ENCODE measurements around the gene RPRML.
"Not testable (repeated sequence)": the region's sequence is repeated elsewhere in the genome, so short reads cannot be mapped to it uniquely, and the experiment has no call there.

RPRML gene

DNA sequence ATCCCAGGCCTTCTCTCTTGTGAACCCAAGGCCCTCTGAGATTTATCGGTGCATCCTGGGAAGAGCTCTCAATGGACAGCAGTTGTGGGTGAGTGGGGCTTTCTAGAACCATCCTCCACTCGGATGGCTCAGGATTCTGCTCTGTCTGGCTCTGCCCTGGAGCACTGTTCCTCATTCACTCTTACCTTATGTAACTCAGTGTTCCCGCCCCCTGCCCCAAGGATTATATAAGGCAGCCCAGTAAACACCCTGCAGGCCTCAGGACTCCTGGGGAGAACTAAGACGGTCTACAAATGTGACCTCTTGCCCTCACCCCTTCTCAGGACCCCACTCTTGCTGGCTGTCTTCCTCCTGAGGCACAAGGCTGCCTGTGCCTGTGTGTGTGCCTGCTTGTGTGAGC, 3.8 kb downstream of the RPRML start:
- no peak for DNase-seq

- DNase-seq, result no peak
Measured at GRCh38 chr17:46974086-46974485, 5.0 kb downstream of the RPRML start.

GRCh38 chr17:46972346-46972745, 6.7 kb downstream of the RPRML start:
- no peak for DNase-seq

GRCh38 chr17:46971647-46972300, 7.3 kb downstream of the RPRML start:
- no peak for DNase-seq

DNA sequence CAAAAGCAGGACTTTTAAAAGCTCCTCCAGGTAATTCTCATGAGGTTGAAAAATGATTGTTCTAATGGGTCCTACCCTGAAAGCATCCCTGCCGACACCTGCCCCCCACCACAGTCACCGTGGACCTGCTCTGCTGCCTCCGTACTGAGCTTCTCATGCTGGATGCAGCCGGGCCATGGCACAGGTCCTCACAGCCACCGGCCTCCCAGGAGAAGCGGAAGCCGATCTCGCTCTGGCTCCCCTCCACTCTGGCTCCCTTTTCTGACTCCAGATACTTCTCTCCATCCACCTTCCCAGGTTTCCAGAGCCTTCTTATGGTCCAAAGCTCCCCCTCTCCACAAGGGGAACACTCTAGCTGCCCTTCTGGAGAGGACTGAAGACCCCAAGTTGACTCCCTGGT, 10.2 kb downstream of the RPRML start:
- no peak for DNase-seq

DNA sequence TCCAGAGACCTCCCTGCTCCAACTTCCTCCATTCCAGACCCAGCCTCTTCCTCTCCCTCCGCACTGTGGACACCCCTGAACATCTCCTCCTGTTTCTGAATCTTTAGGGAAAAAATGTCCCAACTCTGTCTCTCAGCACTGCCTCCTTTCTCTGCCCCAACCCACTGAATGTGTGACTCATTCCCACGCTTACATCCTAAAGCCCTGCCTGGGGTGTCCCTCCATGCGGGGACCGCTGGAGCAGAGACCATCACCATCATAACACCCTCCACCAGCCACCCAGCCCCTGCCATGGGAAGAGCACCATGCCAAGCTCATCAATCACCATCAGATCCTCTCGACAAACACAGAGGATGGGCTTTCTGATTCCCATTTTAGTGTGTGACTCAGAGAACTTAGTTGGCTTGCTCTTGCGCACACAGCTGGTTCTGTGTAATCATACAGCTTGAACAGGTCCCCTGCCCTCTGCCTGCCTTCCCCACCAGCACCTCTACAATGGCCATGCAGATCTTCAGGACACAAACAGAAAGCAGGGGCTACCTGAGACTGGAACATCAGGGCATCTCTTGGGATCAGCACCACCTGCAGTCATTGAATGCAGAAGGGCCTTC, 10.7 kb downstream of the RPRML start:
- no peak for DNase-seq

GRCh38 chr17:46964315-46965265, 14.5 kb downstream of the RPRML start:
- no peak for DNase-seq

GRCh38 chr17:46963571-46963970, 15.5 kb downstream of the RPRML start:
- no peak for DNase-seq

DNA sequence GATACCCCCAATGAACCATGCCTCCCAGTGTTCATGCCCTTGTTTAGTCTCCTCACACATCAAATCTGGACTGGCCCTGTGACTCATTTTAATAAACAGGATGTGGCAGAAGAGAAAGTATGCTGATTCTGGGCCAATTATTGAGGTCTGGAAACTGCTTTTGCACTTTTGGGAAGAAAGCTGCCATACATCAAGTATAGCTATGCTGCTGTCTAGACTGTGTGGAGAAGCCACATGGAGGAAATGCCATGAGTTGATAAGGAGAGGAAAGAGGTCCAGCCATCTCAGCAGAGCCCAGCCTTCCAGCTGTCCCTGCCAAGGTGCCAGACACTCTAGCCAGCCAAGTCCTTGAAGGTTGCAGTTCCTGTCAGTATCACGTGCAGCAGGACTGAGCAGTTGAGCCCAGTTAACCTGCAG, 16.7 kb downstream of the RPRML start:
- no peak for DNase-seq

DNA sequence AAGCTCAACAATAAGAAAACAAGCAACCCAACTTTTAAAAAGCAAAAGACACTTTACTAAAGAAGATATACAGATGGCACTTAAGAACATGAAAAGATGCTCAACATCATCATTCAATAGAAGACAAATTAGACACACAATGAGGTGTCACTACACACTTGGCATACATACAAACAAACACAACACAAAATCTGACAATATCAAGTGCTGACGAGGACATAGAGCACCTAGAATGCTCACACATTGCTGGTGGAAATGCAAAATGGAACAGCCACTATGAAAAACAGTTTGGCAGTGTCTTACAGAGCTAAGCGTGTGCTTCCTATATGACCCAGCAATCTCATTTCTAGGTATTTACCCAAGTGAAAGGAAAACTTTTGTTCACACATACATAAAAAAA, 18.9 kb downstream of the RPRML start:
- no peak for DNase-seq

GRCh38 chr17:46958041-46958591, 20.9 kb downstream of the RPRML start:
- no peak for DNase-seq

- DNase-seq, result not testable (repeated sequence)
Measured at GRCh38 chr17:46953191-46953590, 25.9 kb downstream of the RPRML start.

DNA sequence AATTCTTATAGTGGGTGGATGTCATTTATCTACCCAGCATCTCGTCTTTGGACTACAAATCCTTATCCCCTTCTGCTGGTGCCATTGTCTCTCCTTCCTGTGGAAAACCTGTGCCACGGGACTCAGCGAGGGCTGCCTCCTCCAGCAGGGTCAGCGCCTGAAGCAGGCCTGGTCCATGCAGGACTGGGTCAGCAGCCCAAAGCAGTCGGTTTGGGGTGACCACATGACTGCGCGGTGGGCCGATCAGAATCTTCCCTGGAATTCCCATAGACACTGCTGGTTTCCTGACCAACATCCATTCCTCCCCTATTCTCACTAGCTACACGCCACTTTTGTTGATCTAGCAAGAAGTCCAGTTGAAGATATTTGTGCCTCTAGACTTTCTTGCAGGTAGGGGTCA, 26.9 kb downstream of the RPRML start:
- no peak for DNase-seq

- DNase-seq, result no peak
Measured at GRCh38 chr17:46951706-46952105, 27.3 kb downstream of the RPRML start.

- DNase-seq, result no peak
Measured at GRCh38 chr17:46950997-46951621, 27.9 kb downstream of the RPRML start.

DNA sequence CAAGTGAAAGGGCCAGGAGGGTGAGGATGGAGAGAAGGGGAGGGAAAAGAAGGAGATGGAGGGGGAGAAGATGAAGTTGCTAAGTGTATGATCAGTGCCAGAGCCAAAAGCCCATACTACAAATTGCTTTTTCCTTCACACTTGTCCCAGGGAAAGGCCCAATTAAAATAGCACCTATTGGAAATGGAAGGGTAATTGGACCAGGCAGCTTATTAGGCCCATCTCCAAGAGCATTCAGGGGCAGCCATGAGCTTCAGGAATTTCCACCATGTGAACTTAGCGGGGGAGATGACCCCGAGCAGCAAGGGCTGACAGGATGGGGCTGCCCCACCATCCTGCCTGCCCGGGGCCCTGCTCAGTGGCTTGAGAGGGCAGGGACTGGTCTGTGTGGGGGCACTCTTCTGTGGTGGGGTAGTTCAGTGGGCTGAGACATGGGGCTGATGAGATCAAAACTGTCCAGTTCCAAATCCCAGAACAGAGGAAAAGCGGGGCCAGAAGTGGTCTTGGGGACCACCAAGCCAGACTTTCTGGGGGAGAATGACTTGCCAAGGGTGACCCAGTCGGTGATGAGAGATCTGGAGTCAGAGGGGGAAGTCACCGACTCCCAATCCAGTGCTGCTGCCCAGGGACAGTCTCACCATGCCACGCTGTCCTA, 28.6 kb downstream of the RPRML start:
- no peak for DNase-seq

DNA sequence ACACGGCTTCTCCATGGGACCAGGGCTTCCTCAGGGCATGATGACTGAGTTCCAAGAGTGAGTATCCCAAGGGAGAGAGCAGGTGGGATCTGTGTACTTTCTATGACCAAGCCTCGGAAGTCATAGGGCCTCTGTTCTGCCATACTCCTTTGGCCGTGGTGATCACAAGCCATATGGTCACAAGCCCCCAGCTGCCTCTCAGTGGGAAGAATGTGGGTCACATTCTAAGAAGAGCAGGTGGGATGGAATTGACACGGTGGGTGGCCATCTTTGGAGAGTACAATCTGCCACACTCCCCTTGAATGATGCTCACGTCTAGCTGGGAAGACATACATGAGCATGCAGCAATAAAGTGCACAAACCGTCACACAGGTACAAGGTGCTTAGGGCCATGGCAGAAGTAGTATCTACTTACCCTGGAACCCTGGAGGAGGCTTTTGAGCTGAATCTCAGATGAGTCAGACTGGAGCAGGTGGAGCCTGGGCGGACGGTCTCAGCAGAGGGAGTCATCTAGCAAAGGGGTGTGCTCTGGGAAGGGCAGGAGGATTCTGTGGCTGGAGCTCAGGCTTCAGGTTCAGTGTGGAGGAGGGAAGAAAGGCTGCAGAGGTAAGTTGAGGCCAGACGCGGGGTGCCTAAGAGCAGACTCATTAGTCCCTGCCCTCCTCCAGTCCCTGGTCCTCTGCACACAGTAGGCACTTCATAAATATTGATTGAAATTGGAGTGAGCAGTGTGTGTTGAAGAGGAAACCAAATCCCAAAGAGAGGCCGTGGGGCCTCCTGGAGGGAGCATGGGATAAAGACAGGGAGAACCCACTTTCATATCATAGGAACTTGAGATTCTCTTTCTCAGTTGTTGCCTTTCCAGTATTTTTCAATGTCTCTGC, 29.5 kb downstream of the RPRML start:
- no peak for DNase-seq

DNA sequence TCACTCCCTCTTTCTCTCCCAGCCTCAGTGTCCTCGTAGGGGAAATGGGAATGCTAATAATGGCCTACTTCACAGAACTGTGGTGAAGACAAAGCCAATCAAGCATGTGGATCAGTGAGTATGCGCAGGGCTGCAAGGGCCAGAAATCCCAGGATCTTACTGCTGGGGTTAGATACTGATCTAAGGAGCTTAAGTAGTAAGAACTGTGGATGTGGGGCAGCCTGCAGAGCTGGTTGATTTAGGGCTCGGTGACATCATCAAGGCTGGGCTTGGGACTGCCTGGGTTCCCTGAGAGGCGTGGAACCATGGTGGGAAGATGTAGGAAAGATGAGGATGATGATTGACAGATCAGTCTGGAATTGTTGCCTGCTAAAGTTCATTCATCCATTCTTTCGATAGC, 30.5 kb downstream of the RPRML start:
- no peak for DNase-seq

GRCh38 chr17:46947216-46947615, 31.8 kb downstream of the RPRML start:
- no peak for DNase-seq

GRCh38 chr17:46944931-46945330, 34.1 kb downstream of the RPRML start:
- no peak for DNase-seq

Data from activated CD8-positive, alpha-beta memory T cell treated with anti-CD3 and anti-CD28 coated beads, Interleukin-2, amount 50 U/mL, for 48 hours (primary cell).